Fibroblast of mammary gland (primary cell): Measurements from ENCODE around the gene PLIN3.
"Not testable (repeated sequence)": the region's sequence is repeated elsewhere in the genome, so short reads cannot be mapped to it uniquely, and the experiment has no call there.

ENCODE experiments used
- DNase-seq: peaks from one replicate; pipeline ENCODE4 v3.0.0-alpha.2; 2010; ENCODE audit warnings: low read depth
- H3K4me3 ChIP-seq: 2 replicates; pipeline ENCODE4 v1.5.1; 2011; ENCODE audit warnings: low read depth, mild to moderate bottlenecking, low read length, moderate library complexity; ENCODE audit not compliant: control insufficient read depth
- TF ChIP-seq, protein P1 (sequence below): conservative IDR thresholded peaks from 2 replicates; pipeline ENCODE4 v1.5.1; 2011; ENCODE audit warnings: low read depth, low read length, inconsistent platforms; ENCODE audit not compliant: control insufficient read depth, insufficient read depth

The PLIN3 gene

DNA sequence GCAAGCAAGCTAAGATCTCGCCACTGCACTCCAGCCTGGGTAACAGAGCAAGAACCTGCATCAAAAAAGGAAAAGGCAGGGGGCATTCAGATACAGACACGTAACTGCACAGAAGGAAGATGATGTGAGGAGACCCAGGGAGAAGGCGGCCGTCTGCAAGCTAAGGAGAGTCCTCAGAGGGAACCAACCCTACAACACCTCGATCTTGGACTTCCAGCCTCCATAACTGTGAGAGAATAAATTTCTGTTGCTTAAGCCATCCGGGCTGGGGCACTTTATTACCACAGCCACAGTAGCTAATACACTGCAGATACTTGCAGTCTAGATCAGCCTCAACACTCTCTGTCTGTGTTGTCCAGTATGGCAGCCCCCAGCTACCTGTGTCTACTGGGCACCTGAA is 43.9 kb downstream of the PLIN3 start:
- TF ChIP-seq, protein P1, sequence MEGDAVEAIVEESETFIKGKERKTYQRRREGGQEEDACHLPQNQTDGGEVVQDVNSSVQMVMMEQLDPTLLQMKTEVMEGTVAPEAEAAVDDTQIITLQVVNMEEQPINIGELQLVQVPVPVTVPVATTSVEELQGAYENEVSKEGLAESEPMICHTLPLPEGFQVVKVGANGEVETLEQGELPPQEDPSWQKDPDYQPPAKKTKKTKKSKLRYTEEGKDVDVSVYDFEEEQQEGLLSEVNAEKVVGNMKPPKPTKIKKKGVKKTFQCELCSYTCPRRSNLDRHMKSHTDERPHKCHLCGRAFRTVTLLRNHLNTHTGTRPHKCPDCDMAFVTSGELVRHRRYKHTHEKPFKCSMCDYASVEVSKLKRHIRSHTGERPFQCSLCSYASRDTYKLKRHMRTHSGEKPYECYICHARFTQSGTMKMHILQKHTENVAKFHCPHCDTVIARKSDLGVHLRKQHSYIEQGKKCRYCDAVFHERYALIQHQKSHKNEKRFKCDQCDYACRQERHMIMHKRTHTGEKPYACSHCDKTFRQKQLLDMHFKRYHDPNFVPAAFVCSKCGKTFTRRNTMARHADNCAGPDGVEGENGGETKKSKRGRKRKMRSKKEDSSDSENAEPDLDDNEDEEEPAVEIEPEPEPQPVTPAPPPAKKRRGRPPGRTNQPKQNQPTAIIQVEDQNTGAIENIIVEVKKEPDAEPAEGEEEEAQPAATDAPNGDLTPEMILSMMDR, result no peak
- no peak for DNase-seq
- H3K4me3 ChIP-seq, result no peak overlapping the region

DNA sequence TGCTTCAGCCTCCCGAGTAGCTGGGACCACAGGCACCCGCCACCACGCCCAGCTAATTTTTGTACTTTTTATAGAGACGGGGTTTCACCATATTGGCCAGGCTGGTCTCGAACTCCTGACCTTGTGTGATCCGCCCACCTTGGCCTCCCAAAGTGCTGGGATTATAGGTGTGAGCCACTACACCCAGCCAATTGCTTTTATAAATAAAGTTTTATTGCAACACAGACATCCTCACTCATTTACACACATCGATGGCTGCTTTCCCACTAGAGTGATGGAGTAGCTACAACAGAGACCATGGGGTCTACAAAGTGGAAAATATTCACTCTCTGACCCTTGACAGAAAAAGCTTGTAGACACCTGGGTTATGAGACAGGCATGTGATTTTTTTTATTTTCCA is 45.1 kb downstream of the PLIN3 start:
- DNase-seq, H3K4me3 ChIP-seq: not testable (repeated sequence)

DNA sequence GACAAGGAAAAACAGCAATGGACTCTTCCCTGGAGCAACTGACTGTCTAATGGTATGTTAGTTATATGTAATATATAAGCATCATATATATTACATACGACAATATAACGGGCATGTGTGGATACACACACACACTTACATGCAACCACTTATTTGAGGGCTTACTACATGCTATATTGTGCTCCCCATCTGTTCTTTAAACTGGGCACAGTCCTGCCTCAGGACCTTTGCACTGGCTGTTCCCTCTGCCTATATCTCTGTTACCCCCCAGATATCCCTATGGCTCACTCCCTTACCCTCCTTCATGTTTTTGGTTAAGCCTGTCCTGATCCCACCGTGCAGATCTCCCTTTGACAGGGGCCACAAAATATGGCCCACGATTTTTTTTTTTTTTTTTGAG is 46.2 kb downstream of the PLIN3 start:
- TF ChIP-seq, protein P1, result no peak
- no peak overlapping the region for H3K4me3 ChIP-seq
- DNase-seq, result no peak

DNA sequence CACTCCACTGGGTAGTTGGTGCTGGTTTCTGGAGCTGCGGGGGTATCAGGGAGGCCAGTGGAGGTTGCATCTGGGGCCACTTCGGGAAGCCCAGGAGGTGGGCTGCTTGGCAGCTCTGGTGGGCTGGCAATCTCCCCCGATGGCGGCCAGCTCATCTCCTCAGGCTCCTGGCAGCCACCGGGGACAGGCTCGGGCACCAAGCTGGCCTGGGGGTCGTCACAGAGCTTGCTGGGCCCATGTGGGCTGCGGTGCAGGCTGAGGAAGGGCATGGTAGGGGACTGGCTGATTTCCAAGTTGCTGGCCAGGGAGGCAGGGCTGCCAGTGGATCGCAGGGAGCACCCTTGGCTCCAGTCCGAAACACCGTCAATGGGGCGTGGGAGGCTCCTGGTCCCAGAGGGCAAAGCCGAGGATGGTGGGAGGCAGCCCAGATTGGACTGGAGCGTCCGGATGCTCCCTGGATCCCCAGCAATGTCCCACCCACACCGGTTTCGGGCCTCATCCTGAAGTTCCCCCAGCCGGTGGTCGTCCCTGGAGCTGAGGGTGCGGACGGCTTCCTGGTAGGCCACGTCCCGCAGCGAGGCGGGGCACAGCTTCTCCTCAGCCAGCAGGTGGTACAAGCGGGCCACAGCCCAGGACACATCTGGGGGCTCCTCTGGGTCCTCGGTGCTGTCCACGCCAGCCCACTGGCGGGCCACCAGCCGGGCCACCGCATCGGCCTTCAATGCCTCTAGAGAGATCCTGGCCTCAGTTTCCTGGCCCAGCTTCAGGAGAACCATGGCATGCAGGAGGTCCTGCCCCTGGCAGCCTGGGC is 49.8 kb downstream of the PLIN3 start:
- no peak for DNase-seq
- H3K4me3 ChIP-seq, result no peak overlapping the region
- TF ChIP-seq, protein P1, result no peak

DNA sequence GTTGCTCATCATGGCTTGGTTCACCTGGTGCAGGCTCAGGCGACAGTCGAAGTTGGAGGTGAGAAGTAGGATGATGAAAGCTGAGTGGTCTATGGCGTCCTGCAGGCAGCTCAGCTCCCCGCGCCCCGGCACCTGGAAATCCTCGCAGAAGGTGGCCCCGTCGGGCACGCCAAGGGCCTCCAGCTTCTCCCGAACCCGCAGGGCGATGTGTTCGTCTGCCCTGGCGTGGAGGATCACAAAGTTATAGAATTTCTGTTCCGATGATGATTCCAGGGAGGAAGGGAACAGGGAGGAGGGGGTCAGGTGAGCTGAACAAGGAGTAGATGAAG is 50.6 kb downstream of the PLIN3 start:
- DNase-seq, result no peak
- no peak overlapping the region for H3K4me3 ChIP-seq
- TF ChIP-seq, protein P1, result no peak

DNA sequence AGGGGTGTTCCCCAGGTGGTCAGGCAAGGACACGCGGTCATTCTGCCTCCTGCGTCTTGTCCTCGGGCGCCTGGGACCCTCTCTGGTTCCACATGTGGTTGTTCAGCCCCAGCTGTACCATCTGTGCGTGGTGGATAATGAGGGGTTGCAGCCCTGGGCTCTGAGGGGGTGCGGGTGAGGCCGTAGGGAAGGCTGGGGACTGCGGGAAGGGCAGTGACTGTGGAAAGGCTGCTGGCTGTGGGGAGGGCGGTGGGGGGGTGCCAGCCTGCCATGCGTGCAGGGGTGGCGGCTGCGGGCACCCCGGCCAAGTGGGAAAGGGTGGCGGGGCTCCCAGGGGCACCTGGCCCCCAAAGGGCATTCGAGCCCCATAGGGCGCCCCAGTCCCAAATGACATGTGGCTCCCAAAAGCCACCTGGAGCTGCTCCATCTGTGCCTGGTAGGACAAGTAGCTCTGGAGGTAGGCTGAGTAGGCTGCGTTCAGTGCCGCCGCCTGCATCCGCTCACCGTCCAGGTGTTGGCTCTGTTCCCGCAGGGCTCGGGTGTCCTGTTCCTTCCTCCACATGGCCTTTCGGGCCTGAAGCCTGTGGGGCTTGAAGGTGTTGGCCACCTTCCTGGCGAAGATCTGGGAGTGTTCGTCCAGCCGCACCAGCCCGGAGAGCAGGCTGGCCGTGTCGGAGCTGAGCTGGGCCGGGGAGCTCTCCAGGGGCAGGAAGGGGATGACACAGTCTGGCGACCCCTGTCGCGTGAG is 51.1 kb downstream of the PLIN3 start:
- no peak for DNase-seq
- H3K4me3 ChIP-seq, result no peak overlapping the region
- TF ChIP-seq, protein P1, result no peak

DNA sequence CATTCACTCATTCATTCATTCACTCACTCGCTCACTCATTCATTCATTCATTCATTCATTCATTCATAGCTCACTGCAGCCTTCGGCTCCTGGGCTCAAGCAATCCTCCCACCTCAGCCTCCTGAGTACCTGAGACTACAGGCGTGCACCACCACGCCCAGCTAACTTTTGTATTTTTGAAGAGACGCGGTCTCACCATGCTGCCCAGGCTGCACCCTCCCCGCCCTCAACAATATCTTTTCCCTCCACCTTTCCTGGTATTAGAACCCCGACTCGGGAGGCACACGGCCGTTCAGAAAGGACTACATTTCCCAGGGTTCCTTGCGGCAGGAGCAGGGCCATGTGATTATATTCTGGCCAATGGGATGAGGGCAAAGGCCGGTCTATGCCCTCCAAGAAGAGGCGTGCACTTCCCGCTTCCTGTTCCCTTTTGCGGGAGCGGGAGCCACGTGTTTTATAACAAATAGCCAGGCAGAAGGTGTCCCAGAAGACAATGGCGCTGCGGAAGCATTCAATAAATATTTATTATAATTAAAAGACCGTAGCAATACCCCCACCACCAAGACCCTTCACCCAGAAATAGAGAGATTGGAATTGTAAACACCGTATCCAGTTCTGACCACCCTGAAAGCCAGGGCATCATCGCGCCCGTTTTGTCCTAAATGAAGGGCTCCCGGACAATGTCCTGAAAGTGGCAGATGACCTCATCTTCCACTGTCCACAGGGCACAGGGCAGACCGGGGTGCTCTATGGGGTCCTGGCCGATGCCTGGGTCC is 51.9 kb downstream of the PLIN3 start:
- H3K4me3 ChIP-seq, result no peak overlapping the region
- DNase-seq, result peak; percentile 93
- TF ChIP-seq, protein P1, result no peak
